ENCODE results near the gene COL9A2.

- no peak for TF ChIP-seq POLR2AphosphoS5 (IDR thresholded peaks at IDR 0.05; ENCODE audit: low read depth)
- TF ChIP-seq CTCF (IDR thresholded peaks at IDR 0.05; ENCODE audit: insufficient read depth, low read length), result no peak
- no peak for TF ChIP-seq GABPA (IDR thresholded peaks at IDR 0.05; ENCODE audit: low read depth)
Measured at GRCh38 chr1:40308036-40308727, 8.9 kb downstream of the COL9A2 start.
